ENCODE measurements around the gene IKBKE.
"Not testable (repeated sequence)": the region's sequence is repeated elsewhere in the genome, so short reads cannot be mapped to it uniquely, and the experiment has no call there.

IKBKE gene

DNA sequence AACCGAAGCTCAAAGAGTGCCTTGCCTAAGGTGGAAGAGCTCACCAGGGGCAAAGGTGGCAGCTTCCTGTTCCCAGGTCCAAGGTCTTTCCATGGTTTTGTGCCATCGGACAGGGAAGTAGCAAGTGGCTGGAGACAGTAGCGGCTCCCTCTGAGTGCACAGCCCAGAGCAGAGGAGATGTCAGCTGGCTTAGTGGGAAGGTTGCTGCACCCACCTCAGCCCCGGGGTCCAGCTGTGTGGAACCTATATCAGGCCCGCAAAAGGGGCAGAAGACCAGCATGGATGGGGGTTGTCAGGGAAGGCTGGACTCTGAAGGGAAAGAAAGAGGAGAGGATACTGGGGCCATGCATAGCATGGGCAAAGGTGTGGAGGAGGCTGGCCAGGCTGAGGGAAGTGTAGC, 6.8 kb downstream of the IKBKE start:
- no peak for DNase-seq

DNA sequence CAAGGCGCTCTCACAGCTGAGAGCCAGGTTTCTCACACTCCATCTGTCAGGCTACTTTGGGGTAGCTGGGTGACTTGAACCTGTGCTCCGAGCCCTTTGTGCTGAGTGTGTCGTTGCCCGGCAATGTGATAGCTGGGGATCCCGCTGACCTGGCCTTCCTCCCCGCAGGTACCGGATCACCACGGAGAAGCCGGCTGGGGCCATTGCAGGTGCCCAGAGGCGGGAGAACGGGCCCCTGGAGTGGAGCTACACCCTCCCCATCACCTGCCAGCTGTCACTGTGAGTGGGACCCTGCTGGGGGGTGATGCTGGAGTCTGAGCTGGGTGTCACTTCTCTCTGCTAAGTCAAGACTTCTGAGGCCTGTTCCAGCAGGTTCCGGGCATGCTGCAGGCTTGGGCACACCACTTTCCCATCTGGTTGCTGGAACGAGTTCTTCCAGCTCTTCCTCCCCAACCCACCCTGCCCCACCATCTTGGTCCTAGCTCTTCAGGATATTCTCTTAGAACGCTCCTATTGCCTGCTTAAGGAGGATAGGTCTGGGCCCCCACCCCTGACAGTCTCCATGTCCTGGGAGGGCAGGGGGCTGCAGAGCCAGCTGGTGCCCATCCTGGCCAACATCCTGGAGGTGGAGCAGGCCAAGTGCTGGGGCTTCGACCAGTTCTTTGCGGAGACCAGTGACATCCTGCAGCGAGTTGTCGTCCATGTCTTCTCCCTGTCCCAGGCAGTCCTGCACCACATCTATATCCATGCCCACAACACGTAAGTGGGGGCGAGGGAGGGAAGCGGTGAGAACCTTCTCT, 7.5 kb downstream of the IKBKE start:
- no peak for DNase-seq

DNA sequence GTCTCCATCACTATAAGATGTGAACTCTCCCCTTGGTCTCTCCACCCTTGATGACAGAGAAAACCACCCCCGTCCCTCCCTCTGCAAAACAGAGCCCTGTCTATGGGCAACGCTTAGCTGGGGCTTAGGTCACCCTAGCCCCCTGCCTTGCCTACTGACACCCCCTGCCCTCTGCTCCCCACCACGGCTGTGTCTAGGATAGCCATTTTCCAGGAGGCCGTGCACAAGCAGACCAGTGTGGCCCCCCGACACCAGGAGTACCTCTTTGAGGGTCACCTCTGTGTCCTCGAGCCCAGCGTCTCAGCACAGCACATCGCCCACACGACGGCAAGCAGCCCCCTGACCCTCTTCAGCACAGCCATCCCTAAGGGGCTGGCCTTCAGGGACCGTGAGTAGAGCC, 8.5 kb downstream of the IKBKE start:
- DNase-seq = no peak

DNA sequence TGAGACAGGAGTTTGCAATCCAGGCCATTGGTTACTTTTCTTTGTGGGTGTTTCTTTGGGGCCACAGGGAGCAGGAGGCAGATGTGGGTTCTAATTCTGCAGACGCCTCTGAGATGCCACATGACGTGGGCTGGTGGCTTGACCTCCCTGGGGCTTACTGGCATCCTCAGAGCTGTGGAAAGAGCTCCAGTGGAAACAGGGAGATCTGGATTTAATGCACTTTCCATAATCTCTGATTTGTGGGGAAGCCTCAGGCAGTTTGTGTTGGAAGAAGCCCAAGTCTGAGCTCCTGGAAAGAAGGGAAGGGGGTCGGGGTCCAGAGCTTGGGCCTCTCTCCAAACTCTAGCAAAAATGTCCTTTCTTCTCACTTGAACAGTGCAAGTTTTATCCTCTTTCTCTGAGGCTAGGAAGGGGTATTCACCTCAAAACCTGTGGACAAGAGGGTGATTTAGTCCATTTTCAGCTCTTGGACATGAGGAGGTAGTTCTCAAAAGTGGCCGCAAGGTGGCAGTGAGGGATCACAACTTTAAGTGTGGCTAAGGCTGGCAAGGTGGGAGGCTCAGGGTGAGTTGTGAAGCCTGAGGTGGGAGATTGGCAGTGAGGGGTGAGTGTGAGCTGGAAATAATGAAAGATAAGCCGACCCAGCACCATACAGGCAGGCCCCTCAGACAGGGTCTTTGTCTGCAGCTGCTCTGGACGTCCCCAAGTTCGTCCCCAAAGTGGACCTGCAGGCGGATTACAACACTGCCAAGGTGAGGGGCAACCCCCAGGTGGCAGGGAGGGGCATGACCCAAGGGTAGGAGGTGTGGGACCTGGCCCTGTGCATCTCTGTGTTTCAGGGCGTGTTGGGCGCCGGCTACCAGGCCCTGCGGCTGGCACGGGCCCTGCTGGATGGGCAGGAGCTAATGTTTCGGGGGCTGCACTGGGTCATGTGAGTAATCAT, 9.2 kb downstream of the IKBKE start:
- peak; percentile 71 for DNase-seq

DNA sequence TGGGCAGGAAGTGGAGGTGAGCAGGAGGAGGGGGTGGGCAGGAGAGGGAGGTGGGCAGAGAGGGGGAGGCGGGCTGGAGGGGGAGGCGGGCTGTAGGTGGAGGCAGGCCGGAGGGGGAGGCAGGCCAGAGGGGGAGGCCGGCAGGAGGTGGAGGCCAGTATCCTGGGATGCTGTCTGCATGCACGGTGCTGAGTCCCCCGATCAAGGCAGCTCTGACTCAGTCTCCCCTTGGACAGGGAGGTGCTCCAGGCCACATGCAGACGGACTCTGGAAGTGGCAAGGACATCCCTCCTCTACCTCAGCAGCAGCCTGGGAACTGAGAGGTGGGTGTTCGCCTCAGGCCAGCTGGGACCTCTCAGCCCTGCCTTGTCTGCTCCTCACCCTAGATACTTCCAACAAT, 9.9 kb downstream of the IKBKE start:
- DNase-seq = no peak

DNA sequence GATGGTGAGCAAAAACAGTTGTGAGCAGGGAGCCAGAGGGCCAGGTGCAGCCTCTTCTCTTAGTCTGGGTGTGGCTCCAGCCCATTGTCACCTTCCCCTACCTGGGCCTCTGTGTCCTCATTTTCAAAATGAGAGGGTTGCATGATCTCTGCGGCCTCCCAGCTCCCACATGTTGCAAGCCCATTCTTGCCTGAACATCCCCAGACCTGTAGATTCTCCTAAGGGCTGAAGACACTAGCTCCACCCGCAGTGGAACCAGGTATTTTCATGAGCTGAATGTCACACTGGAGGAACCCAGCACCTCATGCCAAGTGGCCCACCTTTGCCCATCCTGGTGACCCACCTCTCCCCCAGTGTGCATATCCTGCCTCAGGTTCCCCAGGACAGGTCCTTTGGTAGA, 12.3 kb downstream of the IKBKE start:
- no peak for DNase-seq

DNA sequence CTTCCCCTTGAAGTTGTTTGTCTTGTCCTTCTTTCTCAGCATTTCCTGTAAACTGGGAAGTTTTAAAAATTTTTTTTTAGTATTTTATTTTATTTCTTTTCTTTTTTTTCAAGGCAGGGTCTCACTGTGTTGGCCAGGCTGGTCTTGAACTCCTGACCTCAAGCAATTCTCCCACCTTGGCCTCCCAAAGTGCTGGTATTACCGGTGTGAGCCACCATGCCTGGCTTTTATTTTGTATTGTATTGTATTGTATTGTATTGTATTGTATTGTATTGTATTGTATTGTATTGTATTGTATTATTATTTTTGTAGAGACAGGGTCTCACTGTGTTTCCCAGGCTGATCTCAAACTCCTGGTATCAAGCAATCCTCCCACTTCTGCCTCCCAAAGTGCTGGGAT, 13.6 kb downstream of the IKBKE start:
- not testable (repeated sequence) for DNase-seq

DNA sequence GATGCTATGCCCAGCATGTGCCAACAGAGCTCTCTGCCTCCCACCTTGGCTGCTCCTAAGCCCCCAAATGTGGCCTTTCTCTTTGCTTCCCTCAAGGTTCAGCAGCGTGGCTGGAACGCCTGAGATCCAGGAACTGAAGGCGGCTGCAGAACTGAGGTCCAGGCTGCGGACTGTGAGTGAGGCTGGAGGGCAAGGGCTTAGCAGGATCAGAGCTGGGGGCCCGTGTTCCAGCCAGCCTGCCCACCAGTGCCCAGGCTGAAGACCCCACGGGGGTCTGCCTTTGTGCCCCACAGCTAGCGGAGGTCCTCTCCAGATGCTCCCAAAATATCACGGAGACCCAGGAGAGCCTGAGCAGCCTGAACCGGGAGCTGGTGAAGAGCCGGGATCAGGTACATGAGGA, 14.6 kb downstream of the IKBKE start:
- DNase-seq = no peak

DNA sequence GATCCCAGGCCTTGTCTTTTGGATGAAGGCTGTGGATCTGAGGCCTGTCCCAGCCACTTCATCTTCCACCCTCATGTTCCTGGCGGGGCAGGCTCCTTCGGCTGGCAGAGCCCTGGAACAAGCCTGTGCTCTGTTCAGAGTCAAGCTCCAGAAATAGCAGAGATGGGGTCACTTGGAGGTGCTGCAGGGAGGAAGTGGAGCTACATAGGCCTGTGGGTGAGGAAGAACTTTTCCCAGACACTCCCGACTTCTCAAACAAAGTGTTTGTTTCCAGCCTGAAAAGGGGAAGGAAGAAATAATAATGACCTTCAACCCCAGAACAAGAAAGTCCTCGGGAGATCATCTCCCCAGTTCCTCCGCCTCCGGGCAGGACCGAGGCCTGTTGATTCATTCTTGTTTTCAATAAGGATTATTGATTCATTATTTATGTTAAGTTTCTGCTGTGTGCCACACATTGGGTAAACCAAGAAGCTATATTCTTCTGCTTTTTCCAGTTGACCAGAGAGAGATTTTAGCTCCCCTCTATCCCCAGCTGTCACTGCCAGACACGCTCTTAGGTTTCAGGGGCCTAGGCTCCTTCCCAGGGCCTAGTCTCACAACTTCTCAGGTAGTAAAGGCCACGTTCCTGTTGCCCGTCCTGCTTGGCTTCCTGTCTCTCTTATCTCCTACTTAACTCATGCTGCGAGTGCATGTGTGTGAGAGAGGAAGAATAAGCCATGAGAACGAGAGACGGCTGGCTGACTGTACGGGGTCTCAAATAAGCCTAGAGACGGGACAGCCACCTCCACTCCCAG, 16.9 kb downstream of the IKBKE start:
- no peak for DNase-seq

DNA sequence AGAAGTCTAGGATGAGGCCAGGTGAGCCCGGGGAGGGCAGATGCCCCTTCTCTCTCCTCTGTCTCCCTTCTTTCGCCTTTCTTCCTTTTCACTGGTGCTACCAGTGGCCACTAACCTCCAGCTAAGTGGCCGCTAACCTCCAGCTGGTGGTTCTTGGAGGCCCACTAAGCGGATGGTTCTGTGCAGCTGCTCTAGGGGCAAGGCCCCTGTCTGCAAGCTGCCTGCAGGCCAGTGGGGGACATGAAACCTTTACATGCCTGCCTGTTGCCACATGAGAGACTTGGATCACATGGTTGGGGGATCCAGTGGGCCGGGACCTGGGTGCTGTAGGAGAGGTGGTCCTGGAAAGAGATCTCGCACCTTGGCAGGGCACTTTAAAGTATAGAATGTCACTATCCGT, 17.7 kb downstream of the IKBKE start:
- DNase-seq = no peak

DNA sequence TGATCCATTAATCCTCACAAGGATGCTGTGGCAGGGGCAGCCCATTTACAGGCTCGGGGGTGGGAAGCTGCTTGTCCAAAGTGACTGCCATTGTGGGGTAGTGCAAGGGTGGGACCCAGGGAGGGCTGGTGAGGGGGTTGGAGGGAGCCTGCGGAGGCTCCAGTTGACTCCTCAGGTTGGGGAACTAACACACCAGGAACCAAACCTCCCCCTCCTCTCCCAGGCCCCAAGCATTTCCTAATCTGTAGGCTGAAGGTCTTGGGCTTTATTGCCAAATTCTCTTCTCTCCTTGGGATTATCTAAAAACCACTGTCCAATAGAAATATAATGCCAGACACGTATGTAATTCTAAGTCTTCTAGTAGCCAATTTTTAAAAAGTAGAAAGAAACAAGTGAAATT, 18.2 kb downstream of the IKBKE start:
- DNase-seq = no peak

DNA sequence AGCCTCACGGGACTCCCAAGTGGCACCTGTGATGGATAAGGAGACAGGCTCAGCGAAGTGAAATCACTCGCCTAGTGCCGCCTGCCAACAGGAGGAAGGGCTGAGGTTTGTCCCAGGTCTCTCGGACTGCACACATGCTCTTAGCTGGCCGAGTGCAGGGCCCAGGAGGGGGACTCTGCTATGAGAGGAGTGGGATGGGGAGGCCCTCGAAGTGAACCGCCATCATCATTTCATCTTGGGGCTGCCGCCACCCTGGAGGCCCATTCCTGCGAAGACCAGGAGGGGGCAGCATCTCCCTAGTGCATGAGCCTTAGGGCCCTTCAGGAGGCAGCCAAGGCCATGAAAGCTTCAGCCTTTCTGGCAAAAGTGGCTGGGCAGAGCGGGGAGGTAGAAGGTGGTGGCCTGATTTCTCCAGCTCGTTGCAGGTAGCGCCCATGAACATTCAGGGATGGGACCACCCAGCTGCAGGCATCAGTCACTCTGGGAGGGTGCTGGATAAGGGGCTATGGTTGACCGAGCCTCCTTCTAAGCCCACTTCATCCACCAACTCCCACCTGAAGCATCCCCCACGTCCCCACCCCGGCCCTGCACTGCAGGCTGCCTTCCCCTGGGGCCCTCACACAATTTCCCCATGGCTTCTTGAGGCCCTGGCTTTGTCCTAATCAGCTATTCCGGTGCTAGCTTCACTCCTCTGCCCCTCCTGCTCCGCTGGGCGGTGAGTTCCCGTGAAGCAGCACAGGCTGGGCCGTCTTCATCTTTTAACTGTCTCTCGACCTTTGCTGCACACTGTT, 19.9 kb downstream of the IKBKE start:
- DNase-seq = peak; percentile 65

DNA sequence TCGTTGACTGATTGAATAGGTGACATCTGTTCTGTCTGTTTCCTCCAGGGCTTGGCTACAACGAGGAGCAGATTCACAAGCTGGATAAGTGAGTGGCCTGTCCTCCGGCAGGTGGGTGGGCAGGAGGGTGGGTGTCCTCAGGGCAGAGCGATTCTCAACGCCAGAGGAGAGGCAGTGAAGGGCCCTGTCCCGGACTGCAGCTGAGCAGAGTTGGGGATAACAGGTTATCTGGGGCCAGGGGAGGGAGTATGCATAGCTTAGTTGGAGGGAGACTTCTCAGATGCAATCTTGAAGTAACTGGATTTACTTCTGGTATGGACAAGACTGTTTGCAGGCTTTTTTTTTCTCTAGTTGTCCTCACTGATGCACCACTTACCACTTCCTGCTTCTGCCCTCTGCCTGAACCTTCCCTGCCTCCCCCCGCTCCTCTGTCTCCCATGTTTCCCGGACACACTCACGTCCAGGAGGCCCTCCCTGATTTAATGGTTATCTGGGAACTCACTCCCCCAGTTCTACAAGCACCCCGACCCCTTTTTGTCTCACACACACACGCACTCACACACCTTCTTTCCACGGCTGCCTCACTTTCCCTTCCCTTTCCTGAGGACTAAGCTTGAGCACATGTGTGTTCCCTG, 20.6 kb downstream of the IKBKE start:
- peak; percentile 73 for DNase-seq

DNA sequence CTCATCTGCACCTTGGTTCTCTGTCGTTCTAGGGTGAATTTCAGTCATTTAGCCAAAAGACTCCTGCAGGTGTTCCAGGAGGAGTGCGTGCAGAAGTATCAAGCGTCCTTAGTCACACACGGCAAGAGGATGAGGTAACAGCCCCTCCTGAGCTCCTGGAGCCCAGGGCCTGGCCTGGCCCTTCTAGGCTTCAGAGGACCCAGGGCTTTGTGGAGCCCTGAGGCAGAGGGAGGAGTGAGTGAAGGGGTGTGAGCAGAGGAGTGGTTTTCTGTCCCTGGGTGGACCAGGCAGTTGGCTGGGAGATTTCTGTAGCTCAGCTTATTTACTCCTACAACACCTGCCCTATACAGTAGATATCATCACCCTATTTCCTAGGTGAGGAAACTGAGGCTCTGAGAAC, 21.3 kb downstream of the IKBKE start:
- no peak for DNase-seq

DNA sequence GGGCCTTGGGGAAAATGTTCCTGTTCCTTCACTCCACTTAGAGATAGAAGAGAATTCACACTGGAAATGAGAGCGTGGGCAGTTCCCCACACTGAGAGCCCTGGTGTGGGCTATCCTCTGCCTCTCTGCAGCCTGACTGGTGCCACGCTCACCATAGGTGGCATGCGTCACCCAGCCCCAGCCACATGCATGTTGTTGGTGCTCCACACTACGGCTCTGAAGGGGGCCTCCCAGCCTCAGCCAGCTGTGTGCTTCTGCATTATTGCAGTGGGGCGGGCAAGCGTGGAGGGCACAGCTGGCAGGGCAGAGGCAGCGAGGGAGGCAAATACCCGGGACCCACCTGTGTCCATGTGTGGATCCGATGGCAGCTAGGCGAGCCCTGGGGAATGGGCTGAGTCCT, 22.3 kb downstream of the IKBKE start:
- DNase-seq = no peak

DNA sequence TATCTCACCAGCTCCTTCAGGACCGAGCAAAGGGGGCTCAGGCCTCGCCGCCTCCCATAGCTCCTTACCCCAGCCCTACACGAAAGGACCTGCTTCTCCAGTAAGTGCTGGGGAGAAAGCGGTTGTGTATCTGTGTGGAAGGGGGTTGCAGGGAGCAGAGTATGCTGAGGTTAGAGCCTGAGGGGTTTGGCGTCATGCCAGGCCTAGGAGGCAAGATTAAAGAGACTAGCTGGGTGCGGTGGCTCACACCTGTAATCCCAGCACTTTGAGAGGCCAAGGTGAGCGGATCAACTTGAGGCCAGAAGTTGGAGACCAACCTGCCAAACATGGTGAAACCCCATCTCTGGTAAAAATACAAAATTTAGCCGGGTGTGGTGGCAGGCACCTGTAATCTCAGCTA, 23.0 kb downstream of the IKBKE start:
- no peak for DNase-seq

DNA sequence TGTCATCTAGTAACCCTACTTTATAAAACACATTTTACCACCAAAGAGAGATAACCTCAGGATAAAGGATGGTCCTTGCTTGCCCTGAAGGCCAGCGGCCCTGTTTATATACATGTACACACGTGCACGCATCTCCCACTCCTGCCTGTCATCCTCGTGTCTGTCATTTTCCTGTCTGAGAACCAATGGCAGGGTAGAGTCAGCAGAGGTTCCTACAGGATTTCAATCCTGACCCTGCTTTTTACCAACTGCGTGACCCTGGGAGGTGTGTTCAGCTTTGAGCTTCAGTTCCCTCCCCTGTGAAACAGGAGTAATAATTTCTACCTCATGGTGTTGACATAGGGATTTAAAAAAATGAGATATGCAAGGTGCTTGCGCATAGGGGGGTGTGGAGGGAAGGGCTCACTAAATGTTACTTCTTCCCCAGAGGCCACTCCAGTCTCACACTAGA, 24.8 kb downstream of the IKBKE start:
- DNase-seq = no peak

DNA sequence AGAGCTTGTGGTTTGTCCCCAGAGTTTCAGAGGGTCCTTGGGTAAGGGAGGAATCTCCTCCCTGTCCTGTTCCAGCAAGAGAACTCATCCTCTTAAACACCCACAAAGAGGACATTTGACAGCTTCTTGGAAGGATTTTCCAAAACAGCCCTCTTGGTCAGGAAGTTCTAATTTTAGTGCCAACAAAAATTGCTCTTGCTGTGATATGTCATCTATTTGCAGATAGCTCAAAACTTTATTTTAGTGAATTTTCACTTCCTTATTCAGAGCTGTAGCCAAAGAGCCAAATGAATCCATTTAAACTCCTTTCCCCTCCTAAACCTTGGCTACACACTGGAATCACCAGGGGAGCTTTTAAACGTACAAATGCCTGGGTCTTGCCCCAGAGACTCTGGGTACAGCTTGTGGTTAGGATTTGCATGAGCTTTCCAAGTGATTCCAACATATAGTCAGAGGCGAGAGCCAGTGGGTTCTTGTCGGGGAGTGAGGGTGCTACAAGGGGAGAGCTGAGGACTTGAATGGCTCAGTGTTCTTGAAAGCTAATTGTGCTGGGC, 25.3 kb downstream of the IKBKE start:
- no peak for DNase-seq

DNA sequence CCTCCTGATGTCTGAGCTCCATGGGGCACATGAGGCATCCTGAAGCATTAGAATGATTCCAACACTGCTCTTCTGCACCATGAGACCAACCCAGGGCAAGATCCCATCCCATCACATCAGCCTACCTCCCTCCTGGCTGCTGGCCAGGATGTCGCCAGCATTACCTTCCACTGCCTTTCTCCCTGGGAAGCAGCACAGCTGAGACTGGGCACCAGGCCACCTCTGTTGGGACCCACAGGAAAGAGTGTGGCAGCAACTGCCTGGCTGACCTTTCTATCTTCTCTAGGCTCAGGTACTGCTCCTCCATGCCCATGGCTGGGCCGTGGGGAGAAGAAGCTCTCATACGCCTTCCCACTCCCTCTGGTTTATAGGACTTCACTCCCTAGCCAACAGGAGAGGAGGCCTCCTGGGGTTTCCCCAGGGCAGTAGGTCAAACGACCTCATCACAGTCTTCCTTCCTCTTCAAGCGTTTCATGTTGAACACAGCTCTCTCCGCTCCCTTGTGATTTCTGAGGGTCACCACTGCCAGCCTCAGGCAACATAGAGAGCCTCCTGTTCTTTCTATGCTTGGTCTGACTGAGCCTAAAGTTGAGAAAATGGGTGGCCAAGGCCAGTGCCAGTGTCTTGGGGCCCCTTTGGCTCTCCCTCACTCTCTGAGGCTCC, 26.0 kb downstream of the IKBKE start:
- no peak for DNase-seq

DNA sequence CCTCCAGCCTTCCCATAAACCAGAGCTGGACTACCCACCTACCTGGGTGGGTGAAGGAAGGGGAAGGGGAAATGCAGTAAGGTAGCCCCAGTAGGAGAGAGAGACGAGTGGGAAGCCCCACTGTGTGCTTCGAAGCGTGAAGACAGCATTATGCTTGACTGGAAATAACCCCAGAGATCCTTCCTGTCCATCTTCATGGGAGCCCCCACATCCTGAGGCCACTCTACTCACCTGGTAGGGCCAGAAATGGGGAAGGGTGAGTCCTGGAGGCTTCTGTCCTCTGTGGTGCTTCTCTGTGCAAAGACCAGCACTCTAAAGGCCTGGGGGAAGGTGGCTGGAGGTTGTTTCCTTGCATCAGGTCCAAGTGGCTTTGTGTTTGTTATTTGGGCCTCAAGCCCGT, 27.1 kb downstream of the IKBKE start:
- no peak for DNase-seq

DNA sequence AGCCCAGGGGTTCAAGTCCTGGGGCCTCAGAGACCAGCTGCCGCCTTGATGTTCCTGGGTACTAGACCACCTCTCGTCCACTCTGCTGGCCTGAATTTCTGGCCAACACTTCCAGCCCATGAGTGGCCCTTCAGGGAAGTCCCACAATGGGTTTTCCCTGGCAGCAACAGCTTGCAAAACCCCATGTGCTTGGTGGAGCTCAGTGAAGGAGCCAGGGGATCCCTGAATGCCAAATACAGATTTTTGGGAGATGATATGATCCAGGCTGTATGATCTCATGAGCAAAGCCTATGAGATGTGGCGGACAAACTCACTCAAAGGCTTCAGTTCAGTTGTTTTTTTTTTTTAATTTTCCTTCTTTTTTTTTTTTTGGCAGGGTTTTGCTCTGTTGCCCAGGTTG, 27.5 kb downstream of the IKBKE start:
- DNase-seq = no peak
